UCSD-AML1 (cell line): Measurements from ENCODE around the gene AKAP6.
"Not testable (repeated sequence)": the region's sequence is repeated elsewhere in the genome, so short reads cannot be mapped to it uniquely, and the experiment has no call there.

Experiments used
- DNase-seq: peaks from one replicate; lab custom pipeline; 2025; ENCODE audit not compliant: unreplicated experiment; lab: John Stamatoyannopoulos, UW

Gene AKAP6

GRCh38 chr14:32728526-32728925 is 399.4 kb downstream of the AKAP6 start:
- no peak for DNase-seq

- DNase-seq, result no peak
Measured at GRCh38 chr14:32728976-32729375, 399.9 kb downstream of the AKAP6 start.

DNA sequence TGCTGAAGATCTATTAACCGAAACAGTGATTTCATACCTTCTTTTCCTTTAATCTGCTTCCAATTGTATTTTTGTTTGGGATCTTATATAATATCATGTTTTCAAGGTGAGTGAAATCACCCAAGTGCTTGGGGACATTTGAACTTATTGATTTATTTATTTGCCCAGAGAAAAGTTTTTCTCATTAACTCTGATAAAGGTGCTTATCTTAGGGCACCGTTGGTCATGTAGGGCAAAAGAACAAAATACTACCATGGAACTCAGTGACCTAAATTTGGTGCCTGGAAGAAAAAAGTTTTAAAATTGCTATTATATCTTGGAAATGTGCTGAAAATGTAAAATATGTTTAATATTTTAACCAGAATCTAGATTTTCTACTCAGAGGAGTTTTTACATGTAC is 402.2 kb downstream of the AKAP6 start:
- no peak for DNase-seq

GRCh38 chr14:32733015-32733414 is 403.9 kb downstream of the AKAP6 start:
- no peak for DNase-seq

- DNase-seq, result no peak
Measured at GRCh38 chr14:32734261-32734660, 405.2 kb downstream of the AKAP6 start.

DNA sequence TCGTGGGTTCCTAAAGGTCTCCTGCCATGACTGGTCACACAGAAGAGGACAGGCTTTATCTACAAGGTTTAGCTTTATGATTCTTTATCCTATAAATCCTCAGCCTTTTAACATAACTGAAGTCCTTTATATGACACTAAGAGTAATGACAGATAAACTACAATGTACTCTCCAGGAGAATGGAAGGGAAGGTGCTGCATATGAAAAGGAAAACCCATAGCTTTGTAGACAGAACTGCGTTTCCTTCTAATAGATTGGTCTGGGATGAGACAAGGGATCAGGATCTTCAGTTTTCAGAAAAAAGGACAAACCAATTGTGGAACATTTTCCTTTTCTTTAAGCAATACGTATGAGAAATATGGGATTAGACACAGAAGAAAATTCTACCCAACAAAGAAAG is 408.5 kb downstream of the AKAP6 start:
- no peak for DNase-seq

GRCh38 chr14:32738206-32738871 is 409.2 kb downstream of the AKAP6 start:
- no peak for DNase-seq

DNA sequence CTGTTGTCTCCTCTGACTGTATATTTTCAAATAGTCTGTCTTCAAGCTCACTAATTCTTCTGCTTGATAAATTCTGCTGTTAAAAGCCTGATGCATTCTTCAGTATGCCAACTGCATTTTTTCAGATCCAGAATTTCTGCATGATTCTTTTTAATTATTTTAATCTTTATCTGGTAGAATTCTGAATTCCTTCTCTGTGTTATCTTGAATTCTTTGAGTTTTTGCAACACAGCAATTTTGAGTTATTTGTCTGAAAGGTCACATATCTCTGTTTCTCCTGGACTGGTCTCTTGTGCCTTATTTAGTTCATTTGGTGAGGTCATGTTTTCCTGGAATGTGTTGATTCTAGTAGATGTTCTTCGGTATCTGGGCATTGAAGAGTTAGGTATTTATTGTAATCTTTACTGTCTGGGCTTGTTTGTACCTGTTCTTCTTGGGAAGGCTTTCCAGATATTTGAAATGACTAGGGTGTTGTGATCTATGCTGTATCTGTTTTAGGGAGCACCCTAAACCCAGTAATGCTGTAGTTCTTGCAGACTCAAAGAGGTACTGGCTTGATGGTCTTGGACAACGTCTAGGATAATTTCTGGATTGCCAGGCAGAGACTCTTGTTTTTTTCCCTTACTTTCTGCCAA is 415.8 kb downstream of the AKAP6 start:
- DNase-seq, result no peak

GRCh38 chr14:32754209-32754608 is 425.1 kb downstream of the AKAP6 start:
- DNase-seq, result no peak

GRCh38 chr14:32756173-32756572 is 427.1 kb downstream of the AKAP6 start:
- DNase-seq, result no peak

DNA sequence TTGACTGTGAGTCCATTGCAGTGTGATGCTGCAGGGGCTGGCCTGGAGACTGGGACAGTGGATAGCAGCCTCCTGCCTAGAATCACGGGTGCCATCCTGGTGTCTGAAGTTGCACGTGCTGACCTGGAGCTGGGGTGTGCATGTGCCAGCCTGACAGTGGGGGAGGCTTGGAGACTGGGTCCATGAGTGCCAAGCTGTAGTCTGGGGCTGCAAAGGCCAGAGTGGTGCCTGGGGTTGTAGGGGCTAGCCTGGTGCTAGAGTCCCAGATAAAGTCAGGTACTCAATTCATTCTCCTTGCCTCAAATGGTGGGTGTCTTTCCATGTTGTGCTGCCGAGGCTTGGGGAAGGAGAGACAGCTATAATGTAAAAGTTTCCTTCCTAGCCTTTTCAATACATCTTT is 427.7 kb downstream of the AKAP6 start:
- DNase-seq, result no peak

GRCh38 chr14:32757568-32757967 is 428.5 kb downstream of the AKAP6 start:
- DNase-seq, result no peak

DNA sequence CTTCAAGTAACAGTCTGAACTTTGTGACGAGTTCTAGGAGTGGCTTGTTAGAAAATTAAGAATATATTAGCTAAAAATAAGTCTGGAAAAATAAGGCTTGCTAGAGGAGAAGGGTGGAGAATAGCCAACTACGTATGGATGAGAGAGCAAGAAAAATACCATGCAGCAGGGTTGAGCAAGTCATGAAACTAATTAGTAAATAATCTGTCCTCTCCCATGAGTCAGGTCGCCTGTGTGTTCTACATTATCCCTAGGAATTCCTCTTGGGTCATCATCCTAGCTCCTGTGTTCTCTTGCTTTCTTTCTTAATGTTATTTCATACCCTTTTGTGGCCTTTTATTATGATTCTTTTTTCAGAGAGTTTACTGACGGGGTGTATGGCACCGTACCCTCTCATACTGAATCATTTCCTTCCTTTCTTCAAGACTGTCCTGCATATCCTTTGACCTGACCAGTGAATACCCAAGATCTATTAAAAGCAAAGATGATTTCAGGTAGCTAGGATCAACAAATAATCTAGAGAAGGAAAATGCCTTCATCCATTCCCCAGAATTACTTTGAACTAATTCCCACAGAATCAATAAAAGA is 432.4 kb downstream of the AKAP6 start:
- DNase-seq, result no peak

GRCh38 chr14:32762886-32763285 is 433.8 kb downstream of the AKAP6 start:
- no peak for DNase-seq

GRCh38 chr14:32763673-32764072 is 434.6 kb downstream of the AKAP6 start:
- no peak for DNase-seq

GRCh38 chr14:32764131-32764530 is 435.0 kb downstream of the AKAP6 start:
- DNase-seq, result no peak

DNA sequence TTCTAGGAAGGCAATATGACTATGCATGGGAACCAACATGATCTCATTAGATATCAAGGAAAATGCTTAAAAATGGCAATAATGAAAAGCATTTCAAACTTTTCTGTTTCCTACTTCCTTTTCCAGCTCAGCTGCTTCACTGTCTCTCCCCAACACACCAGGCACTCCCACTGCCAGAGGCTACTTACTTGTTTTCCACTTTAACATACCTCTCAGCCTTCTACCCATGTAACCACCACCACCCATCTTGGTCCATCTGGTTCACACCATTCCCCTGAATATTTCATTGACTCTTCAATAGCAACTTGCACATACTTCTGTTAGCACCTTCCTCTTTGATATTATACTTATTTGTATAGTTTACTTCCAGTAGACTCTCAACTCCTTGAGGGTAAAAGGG is 441.3 kb downstream of the AKAP6 start:
- DNase-seq, result no peak

- no peak for DNase-seq
Measured at GRCh38 chr14:32774214-32774613, 445.1 kb downstream of the AKAP6 start.

GRCh38 chr14:32779840-32780239 is 450.7 kb downstream of the AKAP6 start:
- no peak for DNase-seq

- DNase-seq, result no peak
Measured at GRCh38 chr14:32784405-32784804, 455.3 kb downstream of the AKAP6 start.

DNA sequence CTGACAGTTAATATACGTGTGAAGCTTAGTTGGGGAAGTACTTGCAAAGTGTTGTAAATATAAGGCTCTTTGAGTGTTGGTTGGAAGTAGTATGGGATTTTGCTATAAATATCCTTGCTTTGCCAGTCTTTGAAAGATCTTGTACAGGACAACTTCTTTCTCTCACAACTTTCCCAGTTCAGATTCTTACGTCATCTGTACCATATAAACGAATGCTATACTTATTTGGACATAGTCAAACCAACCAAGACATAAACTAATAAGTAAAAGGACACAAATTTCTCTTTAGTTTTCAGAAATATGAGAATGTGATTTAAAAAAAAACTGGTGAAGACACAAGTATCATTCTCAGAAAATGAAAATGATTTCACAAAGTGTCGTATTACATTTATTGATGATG is 456.5 kb downstream of the AKAP6 start:
- no peak for DNase-seq

GRCh38 chr14:32786886-32787285 is 457.8 kb downstream of the AKAP6 start:
- no peak for DNase-seq

- DNase-seq, result not testable (repeated sequence)
Measured at GRCh38 chr14:32793033-32793432, 463.9 kb downstream of the AKAP6 start.
